ENCODE results near the gene CST8.

CST8 gene

DNA sequence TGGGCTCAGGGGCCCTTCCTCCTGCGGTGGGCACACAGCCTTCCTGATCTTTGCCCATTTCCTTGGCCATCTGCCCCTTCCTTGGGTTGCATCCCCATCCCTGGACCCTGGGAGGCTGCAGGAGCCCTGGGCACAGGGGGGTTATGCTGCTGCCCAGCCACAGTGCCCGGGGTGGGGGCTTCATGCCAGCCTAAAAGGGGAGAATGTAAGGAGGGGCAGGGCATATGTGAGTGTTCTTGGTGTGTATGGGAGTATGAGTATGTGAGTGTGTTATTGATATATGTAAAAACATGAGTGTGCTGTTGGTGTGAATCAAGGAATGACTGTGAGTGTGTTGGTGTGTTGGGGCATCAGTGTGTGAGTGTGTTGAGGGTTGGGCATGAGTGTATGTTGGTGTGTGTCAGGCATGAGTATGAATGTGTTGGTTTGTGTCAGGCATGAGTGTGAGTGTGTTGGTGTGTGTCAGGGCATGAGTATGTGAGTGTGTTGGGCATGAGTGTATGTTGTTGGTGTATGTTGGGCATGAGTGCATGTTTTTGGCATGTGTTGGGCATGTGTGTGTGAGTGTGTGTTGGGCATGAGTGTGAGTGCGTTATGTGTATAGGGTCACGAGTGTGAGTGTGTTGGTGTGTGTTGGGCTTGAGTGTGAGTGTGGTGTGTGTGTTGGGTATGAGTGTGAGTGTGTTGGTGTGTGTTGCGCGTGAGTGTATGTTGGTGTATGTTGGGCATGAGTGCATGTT lies 14.7 kb upstream of the CST8 start:
- DNase-seq = no peak

GRCh38 chr20:23477223-23477622 lies 13.7 kb upstream of the CST8 start:
- DNase-seq = no peak

DNA sequence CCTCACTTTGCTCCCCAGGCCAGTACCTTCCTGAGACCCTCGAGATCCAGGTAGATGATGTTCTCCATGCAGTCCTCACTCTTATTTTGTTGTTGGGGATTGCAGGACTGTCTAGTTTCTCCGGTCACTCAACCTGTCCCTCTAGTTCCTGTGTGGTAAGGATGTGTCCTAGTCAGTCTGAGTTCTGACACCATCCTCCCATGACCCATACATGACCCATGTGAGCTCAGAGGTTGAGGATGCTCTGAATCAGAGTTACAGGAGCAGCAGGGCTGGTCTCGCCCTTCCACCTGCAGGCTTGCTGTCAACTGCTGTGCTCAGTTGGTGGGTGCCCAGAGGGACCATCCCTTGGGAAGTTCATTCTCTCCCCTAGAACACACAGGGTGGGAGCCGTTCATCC lies 11.9 kb upstream of the CST8 start:
- no peak for DNase-seq

GRCh38 chr20:23482138-23482537 lies 8.8 kb upstream of the CST8 start:
- no peak for DNase-seq

DNA sequence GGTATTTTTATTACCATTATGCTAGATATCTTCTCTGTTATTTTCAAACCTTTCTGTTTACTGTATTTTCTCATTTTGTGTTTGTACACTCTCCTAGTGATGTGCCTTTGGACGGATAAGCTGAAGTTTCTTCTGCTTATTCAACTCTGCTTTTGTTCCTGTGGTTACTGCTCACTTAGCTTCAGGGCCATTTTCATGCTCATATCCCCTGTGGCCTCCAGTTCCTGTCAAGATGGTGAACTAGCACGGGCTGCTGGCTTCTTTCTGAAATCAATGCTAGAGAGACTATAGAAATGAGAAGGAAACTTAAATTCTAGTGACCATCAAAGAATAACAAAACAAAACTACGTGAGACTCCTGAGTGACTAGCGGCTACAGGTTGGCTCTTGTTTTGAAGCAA lies 6.8 kb upstream of the CST8 start:
- no peak for DNase-seq

DNA sequence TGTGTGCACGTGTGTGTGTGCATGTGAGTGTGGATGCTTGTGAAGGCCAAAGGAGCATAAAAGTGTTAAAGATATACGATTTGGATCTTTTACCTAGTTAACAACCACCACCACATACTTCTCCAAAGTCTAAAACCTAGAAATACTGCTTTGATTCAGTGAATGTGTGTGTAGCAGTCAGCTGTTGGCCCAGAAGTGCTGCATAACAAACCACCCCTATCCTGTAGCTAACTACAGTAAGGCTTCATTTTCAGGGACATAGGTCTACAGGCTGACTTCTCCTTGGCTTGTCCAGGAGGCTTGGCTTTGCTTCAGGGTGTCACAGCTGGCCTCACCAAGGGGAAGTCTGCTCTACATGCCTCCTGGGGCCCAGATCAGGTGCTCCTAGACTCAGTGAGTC lies 2.4 kb upstream of the CST8 start:
- DNase-seq = no peak

DNA sequence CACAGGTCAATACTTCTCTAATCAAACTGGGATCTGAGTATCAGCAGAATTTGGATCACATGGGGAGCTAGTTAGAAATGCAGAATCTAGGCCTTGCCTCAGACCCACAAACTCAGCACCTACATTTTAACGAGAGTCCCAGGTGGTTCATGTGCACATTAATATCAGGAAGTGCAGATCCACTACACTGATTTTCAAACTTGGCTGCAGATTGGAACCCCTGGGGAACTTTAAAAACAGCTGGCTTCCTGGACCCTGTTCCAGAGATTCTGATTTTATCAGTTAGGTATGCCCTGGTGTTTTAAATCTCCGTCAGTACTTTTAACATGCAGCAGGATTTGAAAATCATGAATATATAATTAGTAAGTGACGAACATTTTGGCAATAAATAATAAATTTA lies 1.9 kb upstream of the CST8 start:
- no peak for DNase-seq

DNA sequence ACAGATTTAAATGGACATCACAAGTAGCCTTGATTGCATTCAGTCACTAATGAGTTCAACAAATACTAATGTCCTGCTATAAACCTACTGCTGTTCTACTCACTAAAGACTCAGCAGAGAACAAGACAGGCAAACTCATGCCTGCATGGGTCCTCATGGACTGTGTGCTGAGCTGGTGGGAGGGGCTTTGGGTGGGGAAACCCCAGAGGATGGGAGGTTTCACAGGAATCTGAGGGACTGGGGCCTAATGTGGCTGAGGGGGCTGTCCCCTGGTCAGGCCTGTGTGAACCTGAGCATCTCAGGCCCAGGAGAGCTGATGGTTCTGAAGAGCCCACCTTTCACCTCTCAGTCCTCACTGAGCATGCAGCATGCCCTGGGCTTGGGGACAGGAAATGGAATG lies 1.4 kb downstream of the CST8 start:
- no peak for DNase-seq

- DNase-seq = no peak
Observed at GRCh38 chr20:23493172-23493772, 2.4 kb downstream of the CST8 start.

DNA sequence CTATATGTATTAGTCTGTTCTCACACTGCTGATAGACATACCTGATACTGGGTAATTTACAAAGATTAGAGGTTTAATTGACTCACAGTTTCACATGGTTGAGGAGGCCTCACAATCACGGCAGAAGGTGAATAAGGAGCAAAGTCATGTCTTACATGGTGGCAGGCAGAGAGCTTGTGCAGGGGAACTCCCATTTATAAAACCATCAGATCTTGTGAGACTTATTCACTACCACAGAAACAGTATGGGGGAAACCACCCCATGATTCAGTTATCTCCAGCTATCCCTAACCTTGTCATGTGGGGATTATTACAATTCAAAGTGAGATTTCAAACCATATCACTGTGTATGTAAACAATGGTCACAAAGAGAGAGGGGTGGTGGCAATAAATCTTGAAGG lies 6.6 kb downstream of the CST8 start:
- DNase-seq = no peak

GRCh38 chr20:23501926-23502325 lies 11.0 kb downstream of the CST8 start:
- no peak for DNase-seq

GRCh38 chr20:23503649-23504048 lies 12.7 kb downstream of the CST8 start:
- no peak for DNase-seq

GRCh38 chr20:23507346-23507745 lies 16.4 kb downstream of the CST8 start:
- DNase-seq = no peak

GRCh38 chr20:23508449-23509229 lies 17.7 kb downstream of the CST8 start:
- DNase-seq = no peak

DNA sequence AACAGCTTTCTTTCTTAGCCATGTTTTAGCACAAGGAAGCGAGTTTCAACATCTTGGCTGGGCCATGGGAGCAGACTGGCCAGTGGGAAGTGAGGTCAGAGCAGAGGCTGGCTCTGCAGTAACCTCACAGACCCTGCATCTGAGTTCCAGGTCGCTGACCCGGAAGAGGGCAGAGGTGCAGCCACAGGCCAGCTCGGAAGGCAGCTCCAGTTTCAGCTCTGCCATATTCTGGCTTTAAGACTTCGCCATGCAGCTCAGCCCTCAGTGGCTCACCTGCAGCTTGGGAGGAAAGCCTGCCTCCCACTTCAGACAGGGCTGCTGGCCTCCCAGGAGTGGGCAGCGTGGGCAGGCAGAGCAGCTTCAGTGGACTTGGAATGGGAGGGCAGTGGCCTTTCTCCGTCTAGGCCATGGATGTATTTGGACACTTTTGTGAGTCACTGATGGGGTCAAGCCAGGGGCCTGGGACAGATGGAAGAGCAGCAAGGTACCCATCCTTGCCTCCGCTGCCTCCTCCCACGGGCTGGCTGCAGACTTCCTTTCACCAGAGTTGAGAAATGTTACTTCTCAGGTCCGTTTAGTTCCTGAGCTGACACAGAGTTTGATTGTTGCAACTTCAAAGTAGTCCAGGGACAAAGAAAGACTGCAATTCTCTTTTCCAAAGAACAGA lies 18.5 kb downstream of the CST8 start:
- DNase-seq = no peak

DNA sequence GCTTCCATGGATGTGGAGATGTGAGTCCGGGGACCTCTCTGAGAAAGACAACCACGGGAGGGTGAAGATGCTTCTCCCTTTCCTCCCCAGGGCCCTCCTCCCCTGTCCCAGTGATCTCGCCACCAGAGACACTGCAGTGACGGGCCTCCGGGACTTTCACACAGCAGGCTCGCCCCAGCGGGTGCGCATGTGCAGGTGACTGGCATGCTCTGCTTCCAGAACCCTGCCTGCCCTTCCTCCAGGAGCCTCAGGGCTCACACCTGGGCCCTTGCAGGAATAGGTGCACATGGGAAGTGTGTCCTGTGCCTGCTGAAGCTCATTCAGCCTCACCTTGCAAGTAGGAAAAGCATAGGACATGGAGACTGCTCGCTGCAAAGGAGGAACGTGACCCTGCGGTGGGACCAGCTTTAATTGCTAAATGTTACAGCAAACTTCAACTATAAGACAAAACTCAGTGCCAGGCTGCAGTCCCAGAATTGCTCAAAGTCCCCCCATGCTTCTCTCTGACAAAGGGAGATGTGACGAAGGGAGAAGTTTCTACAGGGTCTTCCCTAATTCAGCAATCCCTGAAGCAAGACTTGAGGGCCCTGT lies 19.2 kb downstream of the CST8 start:
- no peak for DNase-seq

DNA sequence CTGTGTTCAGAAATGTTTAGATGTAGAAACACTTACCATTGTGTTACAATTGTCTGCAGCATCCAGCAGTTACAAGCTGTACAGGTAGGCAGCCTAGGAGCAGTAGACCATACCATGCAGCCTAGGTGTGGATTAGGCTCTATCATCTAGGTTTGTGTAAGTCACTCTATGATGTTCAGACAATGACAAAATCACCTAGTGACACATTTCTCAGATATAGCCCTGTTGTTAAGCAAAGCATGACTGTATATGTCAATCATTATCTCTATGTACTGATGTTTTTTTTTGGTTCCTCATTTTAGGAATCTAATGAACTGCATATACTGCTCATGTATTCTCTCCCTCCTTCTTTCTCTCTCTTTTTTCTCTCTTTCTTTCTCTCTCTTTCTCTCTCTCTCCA lies 22.2 kb downstream of the CST8 start:
- no peak for DNase-seq

- DNase-seq = no peak
Observed at GRCh38 chr20:23514848-23515247, 23.9 kb downstream of the CST8 start.

DNA sequence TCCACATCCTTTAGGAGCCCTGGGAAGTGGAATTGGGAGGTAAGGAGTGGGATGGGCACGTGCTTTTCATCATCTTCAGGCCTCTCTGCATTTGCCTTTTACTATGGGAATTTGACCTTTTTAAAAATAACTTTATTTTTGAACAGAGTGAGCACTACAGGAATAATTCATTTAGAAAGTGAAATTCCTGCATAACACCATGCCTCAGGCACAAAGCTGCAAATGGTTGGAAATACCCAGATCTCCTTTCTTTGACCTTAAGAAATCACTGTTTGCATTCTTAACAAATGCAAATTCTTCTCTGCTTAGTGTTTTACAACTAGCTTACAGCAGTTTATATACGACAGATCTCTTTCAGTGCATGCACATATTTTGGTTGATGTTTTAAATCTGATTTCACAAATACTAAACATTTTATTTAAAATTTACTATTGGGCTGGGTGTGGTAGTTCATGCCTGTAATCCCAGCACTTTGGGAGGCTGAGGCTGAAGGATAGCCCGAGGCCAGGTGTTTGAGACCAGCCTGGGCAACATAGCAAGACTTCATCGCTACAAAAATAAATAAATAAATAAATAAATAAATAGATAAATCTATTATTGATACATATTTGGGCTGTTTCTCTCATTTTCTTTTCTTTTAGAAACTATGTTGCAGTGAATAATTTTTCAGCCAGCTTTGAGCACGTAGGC lies 24.5 kb downstream of the CST8 start:
- DNase-seq = no peak

- no peak for DNase-seq
Observed at GRCh38 chr20:23517719-23518118, 26.8 kb downstream of the CST8 start.

- DNase-seq = no peak
Observed at GRCh38 chr20:23519556-23519955, 28.6 kb downstream of the CST8 start.

DNA sequence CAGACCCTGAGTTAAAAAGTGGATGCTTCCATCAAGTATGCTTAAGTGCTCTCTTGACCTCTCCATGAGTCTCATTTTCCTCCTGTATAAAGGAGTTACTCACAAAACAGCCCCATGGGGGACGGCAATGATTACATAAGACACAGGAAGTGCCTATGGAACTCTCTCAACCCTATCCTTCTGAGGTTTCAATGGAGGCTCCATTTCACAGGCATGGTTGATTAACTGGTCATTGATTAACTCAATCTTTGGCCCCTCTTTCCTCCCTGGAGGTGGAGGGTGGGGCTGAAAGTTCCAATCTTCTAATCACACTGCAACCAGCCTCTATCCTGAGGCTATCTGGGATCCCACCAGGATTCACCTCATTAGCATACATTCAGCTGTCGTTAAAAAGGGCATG lies 29.3 kb downstream of the CST8 start:
- no peak for DNase-seq

- DNase-seq = no peak
Observed at GRCh38 chr20:23524146-23524545, 33.2 kb downstream of the CST8 start.
